Testis (tissue), 2 donors: ENCODE measurements around the gene MAGI2.

Experiments
- POLR2A ChIP-seq: fragments of 450-650 bp; IDR thresholded peaks from one replicate; pipeline ENCODE4 v1.6.1; 2017; ENCODE audit warnings: antibody characterized with exemption, mild to moderate bottlenecking, moderate library complexity
- TF ChIP-seq, protein P1 (sequence below), 3 experiments: fragments of 450-650 bp in 2 of 3; fragments of 200-600 bp in 1 of 3; sonication (generic) in 1 of 3; IDR thresholded peaks; one replicate each; pipeline ENCODE4 v1.5.1; 2016 to 2019; ENCODE audit warnings: antibody characterized with exemption in 3 of 3, mild to moderate bottlenecking in 2 of 3, moderate library complexity in 1 of 3

DNA sequence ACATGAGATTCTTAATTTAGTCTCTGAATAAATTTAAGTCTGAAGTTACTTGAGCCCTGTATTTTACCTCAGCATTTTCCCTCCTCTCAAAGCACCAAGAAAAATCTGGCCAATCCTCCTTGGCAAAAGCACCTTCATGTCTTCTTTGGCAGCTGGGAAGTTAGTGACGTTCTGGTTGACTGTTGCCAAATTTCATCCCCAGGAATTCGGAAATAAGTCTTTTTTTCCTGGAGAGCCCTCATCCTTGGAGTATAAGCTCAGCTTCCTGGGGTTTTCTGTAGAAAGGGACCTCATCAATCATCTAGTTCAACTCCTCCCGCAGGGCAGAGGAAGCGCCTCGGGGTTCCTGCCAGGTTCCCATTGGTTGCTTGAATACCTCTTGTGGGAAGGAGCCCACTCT lies 1277.3 kb downstream of the MAGI2 start:
- TF ChIP-seq, protein P1, sequence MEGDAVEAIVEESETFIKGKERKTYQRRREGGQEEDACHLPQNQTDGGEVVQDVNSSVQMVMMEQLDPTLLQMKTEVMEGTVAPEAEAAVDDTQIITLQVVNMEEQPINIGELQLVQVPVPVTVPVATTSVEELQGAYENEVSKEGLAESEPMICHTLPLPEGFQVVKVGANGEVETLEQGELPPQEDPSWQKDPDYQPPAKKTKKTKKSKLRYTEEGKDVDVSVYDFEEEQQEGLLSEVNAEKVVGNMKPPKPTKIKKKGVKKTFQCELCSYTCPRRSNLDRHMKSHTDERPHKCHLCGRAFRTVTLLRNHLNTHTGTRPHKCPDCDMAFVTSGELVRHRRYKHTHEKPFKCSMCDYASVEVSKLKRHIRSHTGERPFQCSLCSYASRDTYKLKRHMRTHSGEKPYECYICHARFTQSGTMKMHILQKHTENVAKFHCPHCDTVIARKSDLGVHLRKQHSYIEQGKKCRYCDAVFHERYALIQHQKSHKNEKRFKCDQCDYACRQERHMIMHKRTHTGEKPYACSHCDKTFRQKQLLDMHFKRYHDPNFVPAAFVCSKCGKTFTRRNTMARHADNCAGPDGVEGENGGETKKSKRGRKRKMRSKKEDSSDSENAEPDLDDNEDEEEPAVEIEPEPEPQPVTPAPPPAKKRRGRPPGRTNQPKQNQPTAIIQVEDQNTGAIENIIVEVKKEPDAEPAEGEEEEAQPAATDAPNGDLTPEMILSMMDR (IDR thresholded peaks at IDR 0.05): no peak
- TF ChIP-seq POLR2A: no peak
